SIG-M5 (cell line): ENCODE measurements around the gene ZEB1.
"Not testable (repeated sequence)": the region's sequence is repeated elsewhere in the genome, so short reads cannot be mapped to it uniquely, and the experiment has no call there.

Experiments used
- DNase-seq: peaks from one replicate; lab custom pipeline; 2025; lab: John Stamatoyannopoulos, UW

Gene ZEB1

DNA sequence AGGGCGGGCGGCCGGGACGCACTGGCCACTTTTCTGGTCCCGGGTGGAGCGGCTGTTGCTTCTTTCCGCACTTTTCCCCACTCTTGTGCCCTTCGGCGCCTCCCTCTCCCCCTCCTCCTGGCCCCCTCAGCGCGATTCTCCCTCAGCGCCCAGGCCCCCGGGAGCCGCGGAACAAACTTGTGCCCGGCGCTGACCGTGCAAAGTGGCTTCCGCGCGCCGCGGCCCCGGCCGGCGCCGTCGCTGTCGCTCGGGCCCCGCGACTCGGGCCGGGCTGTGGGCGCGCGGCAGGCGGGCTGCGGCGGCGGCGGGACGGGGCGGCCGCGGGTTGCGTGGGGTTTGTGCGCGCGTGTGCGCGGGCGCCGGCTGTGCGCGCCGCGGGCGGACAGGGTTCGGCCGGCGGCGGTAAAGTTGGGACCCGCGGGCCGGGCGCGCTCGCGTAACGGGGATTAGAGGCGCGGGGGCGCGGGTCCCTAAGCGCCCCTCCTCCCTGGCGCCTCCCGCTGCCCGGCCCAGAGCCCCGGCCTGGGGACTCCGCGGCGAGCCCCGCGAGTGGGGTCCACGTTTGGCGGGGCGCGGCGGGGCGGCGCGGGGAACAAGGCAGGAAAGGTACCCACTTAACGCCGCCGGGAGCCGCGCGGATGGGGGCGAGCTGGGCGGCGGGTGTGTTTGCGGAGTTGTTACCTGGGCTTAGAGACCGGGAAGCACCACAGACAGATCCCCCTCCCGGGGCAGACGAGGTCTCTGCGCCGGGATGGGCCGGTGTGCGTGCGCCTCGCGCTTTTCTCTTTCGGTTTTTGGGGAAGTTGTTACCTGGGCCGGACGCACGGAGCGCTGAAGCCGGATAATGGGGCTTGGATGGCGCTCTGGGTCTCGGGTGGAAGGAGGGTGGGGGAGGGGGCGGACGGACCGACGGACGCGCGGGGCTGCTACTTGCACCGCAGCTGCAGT is 860 bp downstream of the ZEB1 start:
- DNase-seq, result no peak

DNA sequence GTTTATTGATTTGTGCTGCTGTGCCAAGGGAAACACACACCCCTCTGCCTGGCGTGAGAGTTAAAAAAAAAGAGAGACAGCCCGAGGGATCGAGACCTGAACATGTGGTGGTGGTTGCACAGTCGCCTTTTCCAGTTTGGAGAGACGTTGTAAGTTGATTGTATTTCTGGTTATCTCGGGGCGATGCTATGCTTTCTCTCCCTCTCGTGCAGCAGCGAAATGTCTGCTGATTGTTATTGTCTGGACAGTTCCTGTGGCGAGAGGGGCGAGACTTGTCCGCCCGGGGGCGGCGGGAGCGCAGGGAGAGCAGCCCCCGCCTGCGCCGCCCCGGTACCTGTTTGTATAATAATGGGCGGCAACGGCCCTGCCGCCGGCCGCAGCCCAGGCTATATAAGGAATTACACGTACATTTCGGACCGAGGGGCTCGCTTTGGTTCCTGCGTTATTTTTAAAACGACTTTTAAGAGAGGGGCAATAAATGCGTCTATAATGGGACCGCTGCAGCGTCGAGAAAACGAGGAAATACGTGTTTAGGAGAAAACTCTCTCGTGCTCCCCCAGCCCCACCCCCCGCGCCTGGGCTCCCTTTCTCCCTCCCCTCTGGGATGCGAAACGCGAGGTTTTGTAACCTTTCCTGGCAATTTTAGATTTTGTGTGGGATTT is 1.7 kb downstream of the ZEB1 start:
- DNase-seq, result no peak

- no peak for DNase-seq
These were observed 2.5 kb downstream of the ZEB1 start for GRCh38 chr10:31321396-31321941.

- DNase-seq, result no peak
These were observed 3.6 kb downstream of the ZEB1 start for GRCh38 chr10:31322647-31323046.

- DNase-seq, result no peak
These were observed 21.3 kb downstream of the ZEB1 start for GRCh38 chr10:31340343-31340742.

- DNase-seq, result no peak
These were observed 22.5 kb downstream of the ZEB1 start for GRCh38 chr10:31341552-31341951.

- no peak for DNase-seq
These were observed 24.0 kb downstream of the ZEB1 start for GRCh38 chr10:31343009-31343408.

DNA sequence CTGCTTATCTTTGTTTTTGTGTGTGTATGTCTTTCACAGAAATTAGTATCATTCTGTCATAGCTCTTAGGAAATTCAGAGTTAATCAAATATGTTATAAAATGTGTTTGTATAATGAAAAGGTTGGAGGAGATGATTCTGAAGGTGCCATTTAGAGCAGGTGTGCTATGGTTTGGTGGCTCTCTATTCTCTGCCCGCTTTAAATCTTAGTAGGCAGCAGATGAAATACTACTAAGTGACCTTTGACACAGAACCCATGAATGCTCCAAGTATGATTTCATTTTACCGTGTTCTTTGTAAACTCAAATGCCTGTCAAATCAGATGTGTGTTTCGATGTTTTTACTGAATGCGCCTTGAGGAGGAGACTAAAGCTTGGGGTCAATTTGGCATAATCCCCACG is 24.5 kb downstream of the ZEB1 start:
- no peak for DNase-seq

GRCh38 chr10:31345886-31346285 is 26.9 kb downstream of the ZEB1 start:
- DNase-seq, result no peak

DNA sequence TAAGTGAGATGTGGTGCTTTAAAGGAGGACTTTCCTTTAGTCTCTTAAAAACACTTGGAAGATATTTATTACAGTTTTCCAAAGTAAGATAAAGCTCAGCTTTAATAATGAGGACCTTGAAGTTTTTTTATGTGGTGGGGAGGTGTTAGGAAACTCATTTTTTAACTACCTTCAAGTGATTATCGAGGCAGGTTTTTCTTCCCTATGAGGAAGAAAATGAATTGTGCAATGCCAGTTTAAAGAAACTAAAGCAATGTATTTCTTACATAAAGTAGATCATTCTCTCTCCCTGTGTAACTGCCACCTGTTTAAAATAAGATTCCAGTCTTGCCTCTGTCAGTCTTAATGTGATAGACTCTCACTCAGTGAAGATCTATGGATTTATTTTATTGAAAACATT is 27.9 kb downstream of the ZEB1 start:
- DNase-seq, result no peak

- no peak for DNase-seq
These were observed 28.7 kb downstream of the ZEB1 start for GRCh38 chr10:31347705-31348104.

- no peak for DNase-seq
These were observed 31.9 kb downstream of the ZEB1 start for GRCh38 chr10:31350891-31351290.

- DNase-seq, result no peak
These were observed 33.6 kb downstream of the ZEB1 start for GRCh38 chr10:31352436-31353226.

DNA sequence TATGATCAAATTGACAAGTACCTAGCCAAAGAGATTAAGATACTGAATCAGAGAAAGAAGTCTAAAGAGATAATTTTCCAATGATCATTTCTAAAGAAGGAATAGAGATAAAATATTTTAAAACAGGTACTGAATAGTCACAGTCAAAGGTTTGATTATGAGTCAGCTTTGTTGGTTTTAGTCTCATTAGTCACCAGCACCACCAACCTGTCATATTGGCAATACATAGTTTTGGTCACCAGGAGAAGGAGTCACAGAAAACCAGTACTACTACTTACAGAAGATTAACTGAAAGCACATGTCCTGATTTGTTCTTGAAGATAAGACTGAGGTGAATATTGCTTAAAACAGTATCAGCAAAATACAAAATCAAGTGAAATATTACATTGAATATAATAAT is 34.6 kb downstream of the ZEB1 start:
- DNase-seq, result no peak

- DNase-seq, result no peak
These were observed 39.8 kb downstream of the ZEB1 start for GRCh38 chr10:31358688-31359330.

- DNase-seq, result no peak
These were observed 41.0 kb downstream of the ZEB1 start for GRCh38 chr10:31359979-31360378.

GRCh38 chr10:31361475-31361874 is 42.5 kb downstream of the ZEB1 start:
- not testable (repeated sequence) for DNase-seq

- no peak for DNase-seq
These were observed 43.1 kb downstream of the ZEB1 start for GRCh38 chr10:31362023-31362641.

DNA sequence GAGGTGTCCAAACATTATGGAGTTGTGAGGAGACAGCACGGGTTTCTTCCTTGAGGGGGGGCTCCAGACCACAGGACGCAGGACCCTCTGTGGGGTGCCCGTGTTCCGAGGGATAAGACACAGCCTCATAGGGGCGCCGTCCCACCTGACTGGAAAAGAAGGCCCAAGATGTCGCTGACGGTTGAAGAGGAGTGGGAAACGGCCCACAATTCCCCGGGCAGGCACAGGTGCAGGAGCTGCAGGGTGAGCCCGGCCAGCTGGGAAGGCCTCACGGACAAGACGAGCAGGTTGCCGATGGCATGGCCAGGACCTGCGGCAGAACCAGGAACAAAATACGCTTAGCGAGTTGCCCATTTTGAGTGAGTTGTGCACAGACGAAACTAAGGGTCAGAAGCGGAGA is 44.7 kb downstream of the ZEB1 start:
- not testable (repeated sequence) for DNase-seq

- not testable (repeated sequence) for DNase-seq
These were observed 45.2 kb downstream of the ZEB1 start for GRCh38 chr10:31364238-31364637.

GRCh38 chr10:31366703-31367102 is 47.7 kb downstream of the ZEB1 start:
- no peak for DNase-seq
